ENCODE results near the gene LZTR1.

Gene LZTR1

GRCh38 chr22:20960609-20961008 is 21.5 kb upstream of the LZTR1 start:
- Histone ChIP-seq H3K27ac (ENCODE audit: low read length) (no peak overlapping the region), H3K9ac (ENCODE audit: low read length) (no peak overlapping the region), H3F3A (ENCODE audit: insufficient read depth, low read length) (no peaks in the 10 kb centered on the region; the same call in 1 of the 2 replicates), H3K4me1 (ENCODE audit: low read length) (peaks cover 5% of the 10 kb centered on the region), H3K79me2 (ENCODE audit: low read length) (no peaks in the 10 kb centered on the region), H3K9me3 (replicated peaks; ENCODE audit: insufficient read depth, low read length) (no peaks in the 10 kb centered on the region), H4K20me1 (ENCODE audit: insufficient read depth, low read length) (no peaks in the 10 kb centered on the region), H3K36me3 (replicated peaks; ENCODE audit: insufficient read depth, low read length) (no peaks in the 10 kb centered on the region), H3K4me3 (ENCODE audit: low read length) (no peak overlapping the region), H2AFZ (ENCODE audit: low read length) (no peak overlapping the region), H3K9me2 (replicated peaks; ENCODE audit: insufficient read depth, low read length) (no peaks in the 10 kb centered on the region), H3K27me3 (replicated peaks; ENCODE audit: insufficient read depth, low read length) (peaks cover 7% of the 10 kb centered on the region; the same call in 1 of the 2 replicates), H3K4me2 (ENCODE audit: low read depth, low read length) (no peak overlapping the region)
- DNase-seq: no peak
- TF ChIP-seq CTCF (IDR thresholded peaks at IDR 0.05; ENCODE audit: low read length): no peak
- no peak for TF ChIP-seq EZH2phosphoT487 (IDR thresholded peaks at IDR 0.05; ENCODE audit: low read length)
- no peak for TF ChIP-seq EZH2 (optimal IDR thresholded peaks at IDR 0.05; ENCODE audit: low read depth, low read length)

- TF ChIP-seq EZH2 (optimal IDR thresholded peaks at IDR 0.05; ENCODE audit: low read depth, low read length): no peak
- no peak for TF ChIP-seq CTCF (IDR thresholded peaks at IDR 0.05; ENCODE audit: low read length)
- no peak for TF ChIP-seq EZH2phosphoT487 (IDR thresholded peaks at IDR 0.05; ENCODE audit: low read length)
- peaks cover 7% of the 10 kb centered on the region; the same call in 1 of the 2 replicates for H3K27me3 ChIP-seq (replicated peaks; ENCODE audit: insufficient read depth, low read length)
- H3K27ac ChIP-seq (ENCODE audit: low read length): no peak overlapping the region
Observed at GRCh38 chr22:20962491-20962945, 19.6 kb upstream of the LZTR1 start.

GRCh38 chr22:20963201-20964052 is 18.7 kb upstream of the LZTR1 start:
- no peak overlapping the region for H2AFZ ChIP-seq (ENCODE audit: low read length)
- H4K20me1 ChIP-seq (ENCODE audit: insufficient read depth, low read length): no peaks in the 10 kb centered on the region
- no peak overlapping the region for H3K9ac ChIP-seq (ENCODE audit: low read length)
- H3K36me3 ChIP-seq (replicated peaks; ENCODE audit: insufficient read depth, low read length): no peaks in the 10 kb centered on the region
- H3F3A ChIP-seq (ENCODE audit: insufficient read depth, low read length): no peaks in the 10 kb centered on the region
- no peaks in the 10 kb centered on the region for H3K9me2 ChIP-seq (replicated peaks; ENCODE audit: insufficient read depth, low read length)
- DNase-seq: no peak
- no peaks in the 10 kb centered on the region for H3K79me2 ChIP-seq (ENCODE audit: low read length)
- no peak overlapping the region for H3K4me2 ChIP-seq (ENCODE audit: low read depth, low read length)
- H3K4me1 ChIP-seq (ENCODE audit: low read length): peaks cover 10% of the 10 kb centered on the region
- H3K4me3 ChIP-seq (ENCODE audit: low read length): no peak overlapping the region
- H3K9me3 ChIP-seq (replicated peaks; ENCODE audit: insufficient read depth, low read length): no peaks in the 10 kb centered on the region
- TF ChIP-seq EZH2 (optimal IDR thresholded peaks at IDR 0.05; ENCODE audit: low read depth, low read length): no peak
- TF ChIP-seq CTCF (IDR thresholded peaks at IDR 0.05; ENCODE audit: low read length): no peak
- no peak for TF ChIP-seq EZH2phosphoT487 (IDR thresholded peaks at IDR 0.05; ENCODE audit: low read length)
- no peak overlapping the region for H3K27ac ChIP-seq (ENCODE audit: low read length)
- peaks cover 7% of the 10 kb centered on the region; the same call in 1 of the 2 replicates for H3K27me3 ChIP-seq (replicated peaks; ENCODE audit: insufficient read depth, low read length)

More at GRCh38 chr22:20962491-20962945, 19.6 kb upstream of the LZTR1 start:
- DNase-seq: no peak
- H3K36me3 ChIP-seq (replicated peaks; ENCODE audit: insufficient read depth, low read length): no peaks in the 10 kb centered on the region
- no peak overlapping the region for H3K4me3 ChIP-seq (ENCODE audit: low read length)
- no peaks in the 10 kb centered on the region for H4K20me1 ChIP-seq (ENCODE audit: insufficient read depth, low read length)
- H3K9me3 ChIP-seq (replicated peaks; ENCODE audit: insufficient read depth, low read length): no peaks in the 10 kb centered on the region
- no peak overlapping the region for H2AFZ ChIP-seq (ENCODE audit: low read length)
- H3K79me2 ChIP-seq (ENCODE audit: low read length): no peaks in the 10 kb centered on the region
- peaks cover 10% of the 10 kb centered on the region for H3K4me1 ChIP-seq (ENCODE audit: low read length)
- H3F3A ChIP-seq (ENCODE audit: insufficient read depth, low read length): no peaks in the 10 kb centered on the region
- H3K4me2 ChIP-seq (ENCODE audit: low read depth, low read length): no peak overlapping the region
- no peak overlapping the region for H3K9ac ChIP-seq (ENCODE audit: low read length)
- H3K9me2 ChIP-seq (replicated peaks; ENCODE audit: insufficient read depth, low read length): no peaks in the 10 kb centered on the region

All from MM.1S (cell line).